ENCODE results near the gene ADGRA1.
"Not testable (repeated sequence)": the region's sequence is repeated elsewhere in the genome, so short reads cannot be mapped to it uniquely, and the experiment has no call there.

The ADGRA1 gene

DNA sequence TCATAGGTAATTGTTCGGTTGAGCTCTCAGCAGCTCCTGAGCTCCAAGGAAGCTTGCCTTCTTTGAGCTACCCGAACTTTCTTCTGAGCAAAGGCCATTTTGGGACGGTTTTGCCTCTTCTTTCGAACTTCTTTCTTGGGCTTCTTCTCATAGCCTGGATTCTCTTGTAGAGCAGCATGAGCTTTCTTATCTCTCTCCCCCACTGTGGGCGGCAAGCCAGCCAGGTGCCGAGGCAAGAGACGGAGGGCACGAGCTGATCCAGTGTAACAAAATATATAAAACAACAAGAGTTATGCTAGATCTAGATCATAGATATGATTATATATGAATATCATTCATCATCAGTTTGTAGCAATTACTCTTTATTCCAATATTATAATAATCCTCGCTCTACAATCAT lies 55.8 kb downstream of the ADGRA1 start:
- DNase-seq (ENCODE audit: low read depth), result no peak

DNA sequence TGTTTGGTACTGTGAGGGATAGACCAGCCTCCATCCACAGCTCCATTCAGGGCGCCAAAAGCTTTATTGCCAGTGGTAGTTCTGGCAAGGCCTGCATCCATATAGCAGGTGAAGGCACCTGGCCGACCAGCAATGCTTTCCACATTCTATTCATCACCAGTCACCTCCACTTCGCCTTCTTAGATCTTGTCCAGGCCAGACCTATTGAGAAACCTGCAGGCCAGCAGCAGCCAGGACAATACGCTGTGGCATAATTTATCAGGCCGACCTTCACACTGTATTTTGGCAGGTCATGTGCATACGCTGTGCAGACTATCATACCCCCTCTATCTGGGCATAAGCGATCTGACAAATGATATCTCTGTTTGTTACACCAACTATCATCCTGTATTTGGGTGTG lies 57.0 kb downstream of the ADGRA1 start:
- DNase-seq (ENCODE audit: low read depth), result no peak

DNA sequence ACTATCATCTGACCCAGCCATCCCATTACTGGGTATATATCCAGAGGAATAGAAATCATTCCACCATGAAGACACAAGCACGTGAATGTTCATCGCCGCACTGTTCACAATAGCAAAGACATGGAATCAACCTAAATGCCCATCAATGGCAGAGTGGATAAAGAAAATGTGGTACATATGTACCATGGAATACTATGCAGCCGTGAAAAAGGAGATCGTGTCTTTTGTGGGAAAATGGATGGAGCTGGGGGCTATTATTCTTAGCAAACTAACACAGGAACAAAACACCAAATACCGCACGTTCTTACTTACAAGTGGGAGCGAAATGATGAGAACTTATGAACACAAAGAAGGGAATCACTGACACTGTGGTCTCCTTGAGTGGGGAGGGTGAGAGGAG lies 62.5 kb downstream of the ADGRA1 start:
- DNase-seq (ENCODE audit: low read depth), result no peak

DNA sequence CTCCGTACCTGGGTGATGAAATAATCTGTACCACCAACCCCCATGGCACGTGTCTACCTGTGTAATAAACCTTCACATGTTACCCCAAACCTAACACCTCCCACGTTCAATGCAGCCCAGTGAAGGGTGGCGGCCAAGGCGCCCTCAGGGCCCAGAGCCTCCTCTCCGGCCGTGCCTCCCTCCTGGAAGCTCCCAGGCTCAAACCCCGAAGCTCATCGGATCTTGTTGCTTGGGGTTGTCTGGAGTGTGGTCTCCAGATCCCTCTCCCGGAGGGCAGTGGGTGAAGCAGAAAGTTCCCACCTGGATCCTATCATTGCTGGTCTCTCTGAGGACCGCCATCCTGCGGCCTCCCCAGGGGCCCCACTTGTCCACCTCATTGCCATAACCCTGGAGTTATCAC lies 62.9 kb downstream of the ADGRA1 start:
- no peak for DNase-seq (ENCODE audit: low read depth)

DNA sequence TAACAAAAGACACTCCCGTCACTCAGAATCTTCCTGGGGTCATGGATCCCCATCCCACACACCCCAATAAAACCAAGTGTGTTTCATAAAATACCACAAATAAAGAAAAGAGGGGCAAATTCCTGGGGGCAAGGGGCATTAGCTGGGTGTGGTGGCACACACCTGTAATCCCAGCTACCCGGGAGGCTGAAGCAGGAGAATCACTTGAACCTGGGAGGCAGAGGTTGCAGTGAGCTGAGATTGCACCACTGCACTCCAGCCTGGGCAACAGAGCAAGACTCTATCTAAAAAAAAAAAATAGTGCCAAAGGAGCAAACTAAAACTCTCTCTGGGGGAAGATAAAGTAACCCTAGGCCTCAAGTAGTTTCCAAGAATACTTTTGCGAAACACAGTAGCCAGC lies 63.3 kb downstream of the ADGRA1 start:
- DNase-seq (ENCODE audit: low read depth), result not testable (repeated sequence)

DNA sequence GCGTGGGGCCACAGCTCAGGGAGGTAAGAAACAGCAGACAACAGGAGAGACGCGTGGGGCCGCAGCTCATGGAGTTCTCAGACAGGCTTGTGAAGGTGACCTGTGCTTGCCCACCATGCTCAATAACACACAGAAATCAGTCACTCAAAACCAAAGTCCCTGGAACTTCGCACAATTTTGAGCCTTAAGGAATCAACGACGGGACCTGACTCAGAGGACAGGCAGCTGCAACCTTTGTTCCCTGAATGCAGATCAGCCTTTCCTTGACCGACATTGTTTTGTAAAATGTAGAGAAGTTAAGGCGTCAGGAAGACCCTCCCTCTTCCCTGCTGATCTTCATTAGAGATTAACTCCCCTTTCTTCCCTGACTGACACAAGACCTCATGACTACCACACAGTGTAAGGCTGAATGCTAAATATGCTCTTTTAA lies 63.8 kb downstream of the ADGRA1 start:
- no peak for DNase-seq (ENCODE audit: low read depth)

DNA sequence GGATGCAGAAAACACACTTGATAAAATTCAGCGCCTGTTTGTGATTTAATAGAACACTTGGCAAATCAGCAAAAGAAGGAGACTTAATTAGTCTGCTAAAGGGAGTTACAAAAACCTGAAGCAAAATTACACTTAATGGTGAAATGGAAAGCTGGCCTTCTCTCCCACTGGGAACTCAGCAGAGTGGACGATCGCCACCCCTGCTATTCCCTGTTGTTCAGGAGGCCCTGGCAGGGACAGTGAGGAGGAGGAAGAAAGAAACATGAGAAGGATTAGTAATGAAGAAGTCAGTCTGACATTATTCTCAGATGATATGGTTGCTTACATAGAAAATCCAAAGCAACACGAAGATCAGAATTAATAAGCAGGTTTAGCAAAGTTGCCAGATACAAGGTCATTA lies 66.7 kb downstream of the ADGRA1 start:
- no peak for DNase-seq (ENCODE audit: low read depth)

DNA sequence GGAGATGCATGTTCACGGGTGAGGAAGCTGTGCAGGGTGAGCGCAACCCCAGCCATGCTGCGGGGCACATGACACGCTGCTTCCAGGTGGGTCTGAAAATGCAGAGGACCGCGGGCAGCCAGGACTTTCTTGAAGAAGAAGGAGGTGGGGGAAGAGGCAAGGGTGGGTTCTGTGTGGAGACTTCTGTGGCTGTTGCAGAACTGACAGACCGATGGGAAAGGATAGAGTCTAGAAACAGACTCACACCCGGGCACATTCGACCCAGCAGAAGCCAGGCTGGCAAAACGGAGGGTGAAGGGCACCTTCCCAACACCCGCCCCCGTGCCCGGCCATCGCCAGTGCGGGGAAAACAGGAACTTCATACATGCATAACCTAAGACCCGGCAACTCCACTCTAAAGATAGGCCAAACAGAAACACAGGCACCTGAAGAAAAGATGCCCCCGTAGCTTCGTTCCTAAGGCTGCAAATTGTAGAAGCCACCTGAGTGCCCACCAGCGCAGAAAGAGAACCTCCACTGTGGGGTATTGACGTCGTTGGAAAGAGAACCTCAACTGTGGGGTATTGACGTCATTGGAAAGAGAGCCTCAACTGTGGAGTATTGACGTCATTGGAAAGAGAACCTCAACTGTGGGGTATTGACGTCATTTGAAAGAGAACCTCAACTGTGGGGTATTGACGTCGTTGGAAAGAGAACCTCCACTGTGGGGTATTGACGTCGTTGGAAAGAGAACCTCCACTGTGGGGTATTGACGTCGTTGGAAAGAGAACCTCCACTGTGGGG lies 67.5 kb downstream of the ADGRA1 start:
- no peak for DNase-seq (ENCODE audit: low read depth)

DNA sequence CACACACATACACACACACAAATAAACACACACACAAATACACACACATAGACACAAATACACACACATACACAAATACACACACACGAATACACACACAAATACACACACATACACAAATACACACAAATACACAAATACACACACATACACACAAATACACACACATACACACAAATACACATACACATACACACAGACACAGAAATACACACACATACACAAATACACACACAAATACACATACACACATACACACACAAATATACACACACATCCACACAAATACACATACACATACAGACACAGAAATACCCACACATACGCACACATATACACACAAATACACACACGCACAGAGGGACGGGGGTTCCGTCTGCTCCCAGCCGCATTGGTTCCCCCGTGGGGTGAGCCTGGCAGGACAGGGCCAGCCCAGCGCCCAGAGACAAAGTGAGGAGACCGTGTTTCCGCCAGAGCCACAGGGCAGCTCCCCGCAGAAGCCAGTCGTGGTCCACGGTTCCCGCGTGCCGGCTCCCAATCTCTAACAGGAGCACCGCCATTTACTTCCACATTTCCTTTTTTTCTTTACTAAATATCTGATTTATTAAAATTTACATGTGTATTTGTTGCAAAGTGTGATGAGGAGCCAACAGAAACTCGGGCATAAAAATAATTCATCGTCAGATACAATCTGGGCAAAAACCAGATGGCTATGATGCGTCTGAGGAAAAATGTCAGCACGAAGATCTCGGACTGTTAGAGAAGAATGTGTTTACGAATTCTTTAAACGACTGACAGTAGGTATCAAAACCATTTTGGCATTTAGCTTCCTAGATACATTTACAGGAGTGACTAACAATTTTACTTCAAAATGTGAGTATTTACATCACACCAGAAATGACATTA lies 69.2 kb downstream of the ADGRA1 start:
- DNase-seq (ENCODE audit: low read depth), result no peak

DNA sequence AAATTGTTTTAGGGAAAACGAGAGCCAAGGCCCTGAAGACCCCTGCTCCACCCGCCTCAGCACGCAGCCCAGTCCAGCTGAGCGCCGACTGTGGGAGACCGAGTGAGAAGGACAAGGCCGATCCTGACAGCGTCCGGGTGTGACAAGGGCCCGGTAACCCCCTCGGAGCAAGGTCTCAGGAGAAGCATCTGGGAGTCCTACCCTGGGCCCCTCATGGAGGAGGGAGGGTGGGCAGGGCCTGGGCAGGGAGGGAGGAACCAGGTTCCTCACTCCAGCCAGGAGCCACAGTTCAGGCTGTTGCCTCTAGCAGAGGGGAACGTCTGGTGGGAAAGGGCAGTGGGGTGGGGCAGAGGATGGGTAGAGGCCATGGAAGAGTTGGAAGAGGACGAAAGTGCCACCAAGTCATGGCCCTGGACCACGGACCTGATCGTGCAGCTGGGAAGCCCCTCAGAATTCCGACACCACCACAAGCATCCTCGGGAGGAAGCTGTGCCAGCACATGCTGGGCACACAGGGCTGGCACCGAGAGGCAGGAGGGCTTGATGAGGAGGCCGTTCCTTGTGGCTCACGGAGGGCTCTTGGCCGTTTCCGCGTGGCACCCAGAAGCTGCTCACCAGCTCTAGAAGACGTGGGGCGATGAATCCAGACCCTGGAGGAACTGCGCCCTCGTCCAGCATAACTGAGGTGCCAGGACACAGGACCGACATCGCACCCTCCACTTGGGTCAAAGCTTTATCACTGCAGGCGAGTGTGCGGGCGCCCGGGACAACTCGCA lies 70.1 kb downstream of the ADGRA1 start:
- DNase-seq (ENCODE audit: low read depth), result no peak

DNA sequence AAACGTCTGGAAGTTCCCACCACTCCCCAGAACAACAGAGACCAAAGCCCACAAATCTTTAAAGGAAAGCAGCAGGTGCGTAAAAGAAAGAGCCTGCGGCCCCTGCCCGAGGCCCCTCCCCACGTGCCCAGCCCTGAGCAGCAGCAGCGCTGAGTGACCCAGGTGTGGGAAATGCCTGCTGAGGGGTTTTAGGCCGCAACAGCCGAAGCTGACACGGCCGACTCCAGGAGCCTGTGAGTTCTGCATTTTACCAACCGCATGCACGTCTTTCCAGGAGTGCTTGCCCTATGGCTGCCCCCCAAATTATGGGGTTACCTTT lies 70.7 kb downstream of the ADGRA1 start:
- no peak for DNase-seq (ENCODE audit: low read depth)

DNA sequence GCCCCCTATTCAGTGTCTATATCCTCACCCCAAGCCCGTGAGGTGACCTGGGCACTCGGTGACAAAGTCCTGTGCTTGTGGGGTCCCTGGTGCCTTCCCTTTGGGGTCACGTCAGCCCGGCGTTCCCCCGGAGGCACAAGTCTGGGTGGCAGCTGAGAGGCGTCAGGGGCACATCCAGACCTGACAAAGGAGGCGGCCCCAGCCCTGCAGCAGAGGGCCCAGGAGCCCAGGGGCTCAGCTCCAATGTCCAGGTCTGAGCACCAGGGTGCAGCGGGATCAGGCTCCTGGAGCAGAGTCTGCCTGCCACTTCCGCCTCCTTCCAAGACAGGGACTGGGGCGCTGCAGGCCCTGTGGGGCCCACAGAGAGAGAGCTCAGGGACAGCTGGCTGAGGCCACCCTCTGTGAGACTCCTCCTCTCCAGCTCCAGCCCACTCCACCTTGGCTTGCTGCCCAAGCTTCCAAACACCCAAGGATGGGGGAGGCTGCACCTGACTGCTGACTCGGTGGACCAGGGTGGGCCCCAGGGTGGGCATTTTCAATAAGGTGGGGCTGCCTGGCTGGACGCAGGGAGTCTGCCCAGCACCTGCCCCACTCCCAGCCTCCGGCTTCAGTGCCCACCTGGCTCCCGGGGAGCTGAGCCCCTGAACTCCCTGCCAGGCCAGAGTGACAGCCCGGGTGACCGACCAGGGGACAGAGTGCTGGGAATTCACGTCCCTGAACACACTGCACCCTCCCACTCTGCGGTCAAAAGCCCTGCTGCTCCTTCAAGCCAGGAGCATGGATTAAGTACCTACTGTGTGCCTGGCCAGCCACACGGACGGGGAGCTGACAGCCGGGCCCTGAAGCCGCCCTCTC lies 71.3 kb downstream of the ADGRA1 start:
- DNase-seq (ENCODE audit: low read depth), result no peak

DNA sequence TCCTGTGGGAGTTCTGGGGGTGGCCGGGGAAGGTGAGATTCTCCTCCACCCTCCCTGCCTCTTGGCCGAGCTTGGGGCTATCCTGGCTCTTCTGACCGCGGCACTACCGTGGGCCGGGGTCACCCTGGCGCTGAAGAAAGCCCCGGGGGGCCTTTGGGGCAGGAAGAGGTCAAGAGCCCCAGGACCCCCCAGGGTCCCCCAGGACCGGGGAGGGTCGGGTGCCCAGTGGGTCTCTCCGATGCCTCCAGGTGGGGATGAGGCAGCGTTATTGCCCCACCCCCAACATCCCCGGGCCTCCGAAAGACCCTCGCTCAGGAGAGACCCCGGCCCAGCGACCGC lies 71.9 kb downstream of the ADGRA1 start:
- DNase-seq (ENCODE audit: low read depth), result no peak

DNA sequence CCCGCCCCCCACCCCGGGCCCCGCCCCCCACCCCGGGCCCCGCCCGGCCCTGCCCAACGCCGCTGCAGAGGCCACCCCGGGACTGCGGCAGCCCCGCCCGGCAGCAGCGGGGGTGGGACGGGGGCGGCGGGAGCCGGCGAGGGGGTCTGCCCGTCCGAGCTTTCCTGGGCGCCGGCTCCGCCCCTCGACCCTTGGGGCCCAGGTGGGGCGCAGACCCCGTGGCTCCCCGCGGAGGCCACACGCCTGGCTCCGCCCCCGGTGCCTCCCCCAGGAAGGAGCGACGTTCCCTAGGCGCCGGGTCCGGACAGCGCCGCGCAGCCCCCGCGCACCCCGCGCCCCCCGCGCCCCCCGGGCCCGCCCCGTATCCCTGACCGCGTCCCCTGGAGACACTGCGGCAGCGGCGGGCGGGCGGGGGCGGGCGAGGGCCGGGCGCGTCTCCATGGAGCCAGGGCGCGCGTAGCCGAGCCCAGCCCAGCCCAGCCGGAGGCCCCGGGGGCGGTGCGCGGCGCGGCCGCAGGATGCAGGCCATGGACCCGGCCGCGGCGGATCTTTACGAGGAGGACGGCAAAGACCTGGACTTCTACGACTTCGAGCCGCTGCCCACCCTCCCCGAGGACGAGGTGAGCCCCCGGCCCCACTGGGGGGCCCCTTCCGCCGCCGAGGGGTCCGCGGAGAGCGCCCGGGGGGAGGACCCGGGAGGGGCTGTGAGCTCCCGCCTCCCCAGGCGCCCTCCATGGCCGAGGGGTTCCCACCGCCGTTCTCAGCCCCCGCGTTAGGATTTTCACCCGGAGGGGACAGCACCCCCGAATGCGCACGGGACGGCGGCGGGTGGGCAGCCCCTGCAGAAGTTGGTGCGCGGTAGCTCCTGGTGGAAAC lies 72.5 kb downstream of the ADGRA1 start, which contains the start of gene KNDC1:
TSS of gene KNDC1 (plus strand) at position 270 of the 876 bp plus-strand sequence. CDS start at position 519, 249 bp downstream.
- no peak for DNase-seq (ENCODE audit: low read depth)

DNA sequence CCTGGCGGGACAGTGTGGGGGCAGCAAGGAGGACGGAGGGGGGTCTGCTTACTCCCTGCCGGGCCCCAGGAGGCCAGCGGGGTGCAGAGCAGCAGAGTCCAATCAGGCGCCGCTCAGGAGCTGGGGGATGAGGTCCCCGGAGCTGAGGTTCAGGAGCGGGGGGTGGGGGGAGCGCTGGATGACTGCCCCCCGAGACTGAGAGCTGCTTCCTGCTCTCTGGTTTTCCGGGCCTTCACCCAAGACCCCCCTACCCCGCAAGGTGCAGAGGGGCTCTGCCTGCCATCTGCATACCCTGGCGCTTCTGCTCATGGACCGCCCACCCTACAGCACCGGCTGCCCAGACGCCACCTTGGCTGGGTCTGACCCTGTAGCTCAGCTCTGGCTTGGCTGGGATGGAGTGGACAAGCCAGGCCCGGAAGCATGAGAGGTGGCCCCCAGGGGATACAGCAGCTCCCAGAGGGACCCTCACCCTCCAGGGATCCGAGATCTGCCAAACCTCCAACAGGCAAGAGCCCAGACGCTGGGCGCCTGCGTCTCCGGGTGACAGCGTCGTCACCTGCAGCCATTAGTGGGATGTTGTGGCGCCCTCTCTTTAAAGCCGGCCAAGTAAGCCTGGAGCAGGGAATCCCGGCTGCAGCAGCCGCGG lies 73.2 kb downstream of the ADGRA1 start:
- no peak for DNase-seq (ENCODE audit: low read depth)

DNA sequence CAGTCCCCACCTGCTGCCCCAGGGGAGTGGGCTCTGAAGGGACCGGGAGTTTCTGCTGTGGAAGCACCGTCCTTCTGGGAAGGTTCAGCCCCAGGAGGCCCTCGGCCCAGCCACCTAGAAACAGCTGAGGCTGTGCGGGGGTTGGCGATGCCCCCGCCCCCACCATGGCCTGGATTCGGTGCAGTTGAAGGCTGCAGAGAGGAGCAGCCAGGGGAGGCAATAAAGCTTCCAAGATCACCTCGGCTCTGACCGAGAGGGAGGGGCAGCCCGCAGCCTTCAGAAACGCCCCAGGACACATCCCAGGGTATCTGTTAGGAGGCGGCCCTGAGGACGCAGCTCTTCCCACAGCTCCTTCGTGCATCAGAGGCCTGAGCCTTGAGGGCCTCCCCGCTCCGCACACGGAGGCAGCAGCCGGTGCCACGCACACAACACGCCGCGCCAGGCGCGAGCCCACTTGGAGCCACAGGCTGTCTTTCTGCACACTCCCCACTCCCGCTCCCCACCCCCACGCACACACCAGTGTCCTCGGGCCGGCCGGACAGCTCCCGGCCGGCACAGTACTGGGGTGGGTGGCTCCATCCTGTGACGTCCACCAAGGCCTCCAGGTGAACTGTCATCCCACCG lies 73.9 kb downstream of the ADGRA1 start:
- DNase-seq (ENCODE audit: low read depth), result no peak

DNA sequence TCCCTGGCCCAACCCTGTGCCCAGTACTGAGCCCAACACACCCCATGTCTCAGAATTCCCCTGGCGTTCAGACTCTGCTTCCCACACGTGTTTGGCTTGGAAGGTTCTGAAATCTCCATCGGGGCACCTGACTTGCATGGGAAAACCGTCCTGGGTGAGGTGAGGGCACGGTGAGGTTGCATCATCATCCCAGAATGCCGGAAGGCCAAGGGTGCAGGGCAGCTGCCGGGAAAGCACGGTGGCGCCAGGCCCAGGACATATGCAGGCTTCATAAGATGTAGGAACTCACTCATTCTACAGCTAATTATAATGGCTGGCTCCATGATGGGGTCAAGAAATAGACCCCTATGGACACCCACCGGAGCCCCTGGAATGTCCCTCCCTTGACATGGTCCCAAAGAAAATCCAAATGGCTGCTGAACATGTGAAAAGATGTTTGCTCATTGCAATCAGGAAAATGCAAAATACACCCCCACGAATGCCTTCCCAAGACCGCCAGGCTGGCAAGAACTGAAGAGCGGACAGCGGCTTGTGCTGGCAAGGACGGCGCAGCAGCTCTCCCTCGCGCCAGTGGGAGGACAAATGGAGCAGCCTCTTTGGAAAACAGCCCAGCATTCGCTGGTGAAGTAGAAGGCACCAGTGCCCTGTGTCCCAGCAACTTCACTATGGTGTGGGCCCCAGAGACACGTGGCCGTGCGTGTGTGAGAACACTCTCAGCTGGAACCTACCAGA lies 74.6 kb downstream of the ADGRA1 start:
- DNase-seq (ENCODE audit: low read depth), result no peak

DNA sequence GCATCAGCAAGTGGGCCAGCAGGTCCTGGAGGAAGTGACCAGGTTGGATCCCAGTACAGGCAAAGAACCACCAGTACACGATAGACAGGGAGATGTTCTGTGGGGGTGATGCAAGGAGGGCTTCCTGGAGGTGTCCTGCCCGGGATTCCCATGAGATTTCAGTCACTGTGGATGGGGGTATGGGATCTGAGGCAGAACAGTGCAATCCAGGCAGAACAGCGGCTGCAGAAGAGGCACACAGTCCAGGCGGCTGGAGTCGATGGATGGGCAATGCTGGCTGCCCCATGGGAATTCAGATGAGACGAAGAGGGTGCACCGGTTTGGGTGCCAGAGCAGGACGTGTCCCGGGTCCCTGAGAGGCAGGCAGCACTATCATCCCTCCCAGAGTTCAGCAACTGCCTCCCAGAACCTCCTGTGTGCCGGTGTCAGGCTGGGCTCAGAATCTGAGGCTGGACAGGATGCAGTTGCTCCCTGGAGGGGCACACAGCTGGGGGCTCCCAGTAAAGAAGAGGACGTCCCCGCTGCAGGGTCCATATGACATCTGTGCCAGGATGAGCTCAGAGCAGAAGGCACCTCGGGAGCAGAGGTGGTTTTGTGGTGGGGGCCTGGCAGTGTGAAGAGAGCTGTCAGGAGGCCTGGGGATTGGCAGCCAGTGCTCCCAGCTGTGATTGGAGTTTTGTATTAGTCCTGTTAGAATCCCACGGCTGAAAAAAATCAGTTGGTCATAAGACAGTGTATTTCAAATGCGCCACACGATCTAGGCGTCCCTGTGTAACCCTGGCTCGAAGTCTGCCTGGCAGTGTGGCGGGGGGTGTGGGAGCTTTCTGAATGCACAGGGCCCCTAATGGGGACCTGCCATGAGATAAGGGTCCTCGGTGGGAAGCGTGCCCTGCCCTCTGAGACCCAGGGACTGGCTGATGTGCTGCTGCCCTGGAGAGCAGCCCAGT lies 75.5 kb downstream of the ADGRA1 start:
- DNase-seq (ENCODE audit: low read depth), result no peak

All from T-helper 22 cell (primary cell).